Mesenchymal stem cell (in vitro differentiated cells and primary cell): ENCODE results near the gene SFSWAP.

Source experiments
- DNase-seq: peaks from one replicate; pipeline ENCODE4 v3.0.0-alpha.2; 2013
- H2AFZ ChIP-seq: one replicate; pipeline ENCODE4 v1.6.1; 2013; ENCODE audit warnings: low read depth, mild to moderate bottlenecking, control low read depth, inconsistent platforms, low read length, moderate library complexity
- H2AK5ac ChIP-seq: 2 replicates; pipeline ENCODE4 v1.6.1; 2013; ENCODE audit warnings: low read length, moderate library complexity, mild to moderate bottlenecking, inconsistent platforms; ENCODE audit not compliant: severe bottlenecking
- H2BK120ac ChIP-seq: one replicate; pipeline ENCODE4 v1.6.1; 2013; ENCODE audit warnings: low read depth, mild to moderate bottlenecking, inconsistent platforms, low read length, moderate library complexity
- H2BK12ac ChIP-seq, 2 experiments: one replicate each; pipeline ENCODE4 v1.6.1; 2013; ENCODE audit warnings: inconsistent platforms in 2 of 2, low read length in 2 of 2, mild to moderate bottlenecking in 2 of 2, moderate library complexity in 2 of 2, control low read depth in 1 of 2
- H2BK15ac ChIP-seq: one replicate; pipeline ENCODE4 v1.6.1; 2013; ENCODE audit warnings: mild to moderate bottlenecking, low read depth, inconsistent platforms; ENCODE audit not compliant: poor library complexity, severe bottlenecking
- H2BK5ac ChIP-seq: 2 replicates; pipeline ENCODE4 v1.6.1; 2013; ENCODE audit warnings: low read depth, mild to moderate bottlenecking, low read length, control low read depth, inconsistent platforms; ENCODE audit not compliant: poor library complexity, severe bottlenecking
- H3K14ac ChIP-seq, 2 experiments: one replicate each; pipeline ENCODE4 v1.6.1; 2013; ENCODE audit warnings: inconsistent platforms in 2 of 2, low read length in 2 of 2, control low read depth in 1 of 2, mild to moderate bottlenecking in 1 of 2, moderate library complexity in 1 of 2
- H3K18ac ChIP-seq, 2 experiments: one replicate each; pipeline ENCODE4 v1.6.1; 2013; ENCODE audit warnings: inconsistent platforms in 2 of 2, low read length in 2 of 2, control low read depth in 1 of 2, low read depth in 1 of 2, mild to moderate bottlenecking in 1 of 2
- H3K23ac ChIP-seq, 2 experiments: one replicate each; pipeline ENCODE4 v1.6.1; 2013; ENCODE audit warnings: inconsistent platforms in 2 of 2, low read length in 2 of 2, mild to moderate bottlenecking in 2 of 2, moderate library complexity in 2 of 2, control low read depth in 1 of 2
- H3K27ac ChIP-seq: 2 replicates; pipeline ENCODE4 v1.5.1; 2013; ENCODE audit warnings: mild to moderate bottlenecking, moderate library complexity, low read length, control low read depth, inconsistent platforms; ENCODE audit not compliant: poor library complexity, severe bottlenecking
- H3K27me3 ChIP-seq, 2 experiments: 2 replicates each; pipeline versions ENCODE4 v1.6.1 to v1.7.0; 2013; ENCODE audit warnings: low read length in 2 of 2, mild to moderate bottlenecking in 2 of 2, moderate library complexity in 2 of 2, control low read depth in 1 of 2, inconsistent platforms in 1 of 2; ENCODE audit not compliant: control insufficient read depth in 1 of 2, insufficient read depth in 1 of 2
- H3K36me3 ChIP-seq, 2 experiments: 2 replicates each; pipeline versions ENCODE4 v1.6.1 to v1.7.0; 2013; ENCODE audit warnings: low read length in 2 of 2, control low read depth in 1 of 2, inconsistent platforms in 1 of 2, low read depth in 1 of 2, mild to moderate bottlenecking in 1 of 2; ENCODE audit not compliant: insufficient read depth in 2 of 2, control insufficient read depth in 1 of 2
- H3K4ac ChIP-seq, 2 experiments: one replicate each; pipeline ENCODE4 v1.6.1; 2013; ENCODE audit warnings: inconsistent platforms in 2 of 2, low read length in 2 of 2, mild to moderate bottlenecking in 2 of 2, moderate library complexity in 2 of 2, control low read depth in 1 of 2, low read depth in 1 of 2
- H3K4me1 ChIP-seq: 2 replicates; pipeline ENCODE4 v1.6.1; 2013; ENCODE audit warnings: low read depth, low read length, control low read depth; ENCODE audit not compliant: control insufficient read depth, insufficient read depth
- H3K4me2 ChIP-seq: 2 replicates; pipeline ENCODE4 v1.6.1; 2013; ENCODE audit warnings: low read length, mild to moderate bottlenecking, inconsistent platforms; ENCODE audit not compliant: poor library complexity, severe bottlenecking
- H3K4me3 ChIP-seq, 2 experiments: 2 replicates each; pipeline versions ENCODE4 v1.5.1 to v1.7.0; 2013; ENCODE audit warnings: low read length in 2 of 2, mild to moderate bottlenecking in 2 of 2, control low read depth in 1 of 2, low read depth in 1 of 2; ENCODE audit not compliant: insufficient read depth in 1 of 2
- H3K79me1 ChIP-seq: replicated peaks from 2 replicates; pipeline ENCODE4 v1.6.1; 2013; ENCODE audit warnings: mild to moderate bottlenecking, control low read depth, low read length, inconsistent platforms; ENCODE audit not compliant: poor library complexity, severe bottlenecking
- H3K9ac ChIP-seq: 2 replicates; pipeline ENCODE4 v1.7.0; 2013; ENCODE audit warnings: mild to moderate bottlenecking, low read length, moderate library complexity
- H3K9me3 ChIP-seq: 2 replicates; pipeline ENCODE4 v1.7.0; 2013; ENCODE audit warnings: mild to moderate bottlenecking, low read length; ENCODE audit not compliant: control insufficient read depth
- H4K8ac ChIP-seq: one replicate; pipeline ENCODE4 v1.6.1; 2013; ENCODE audit warnings: inconsistent platforms, mild to moderate bottlenecking, low read length, moderate library complexity
- H4K91ac ChIP-seq: one replicate; pipeline ENCODE4 v1.6.1; 2013; ENCODE audit warnings: mild to moderate bottlenecking, low read length, inconsistent platforms
- WGBS: methylation state at CpG from one replicate; pipeline ENCODE4 v1.1.7; 2013; ENCODE audit warnings: mixed read lengths; 5-methylcytosine and 5-hydroxymethylcytosine counted together

Gene SFSWAP

GRCh38 chr12:131833896-131834641 lies 123.2 kb downstream of the SFSWAP start:
- Histone ChIP-seq H4K91ac (no peak overlapping the region), H3K4ac (no peak overlapping the region), H2BK120ac (no peak overlapping the region), H3K18ac (no peak overlapping the region), H2BK15ac (no peak overlapping the region), H3K79me1 (no peaks in the 10 kb centered on the region), H3K27ac (no peak overlapping the region), H2AK5ac (no peak overlapping the region), H2BK12ac (no peak overlapping the region), H3K4me1 (peaks cover 30% of the 10 kb centered on the region), H3K36me3 (no peaks in the 10 kb centered on the region), H3K23ac (no peak overlapping the region), H3K27me3 (peaks cover 0 to 22% of the 10 kb centered on the region in 2 experiments), H3K4me3 (no peak overlapping the region), H2BK5ac (no peak overlapping the region), H4K8ac (no peak overlapping the region), H3K9ac (no peak overlapping the region), H3K9me3 (no peaks in the 10 kb centered on the region), H3K4me2 (no peak overlapping the region), H2AFZ (no peak overlapping the region), H3K14ac (no peak overlapping the region)
- DNase-seq: peak; percentile 33
- WGBS: 67% methylated on average over 18 of the region's 23 CpGs

DNA sequence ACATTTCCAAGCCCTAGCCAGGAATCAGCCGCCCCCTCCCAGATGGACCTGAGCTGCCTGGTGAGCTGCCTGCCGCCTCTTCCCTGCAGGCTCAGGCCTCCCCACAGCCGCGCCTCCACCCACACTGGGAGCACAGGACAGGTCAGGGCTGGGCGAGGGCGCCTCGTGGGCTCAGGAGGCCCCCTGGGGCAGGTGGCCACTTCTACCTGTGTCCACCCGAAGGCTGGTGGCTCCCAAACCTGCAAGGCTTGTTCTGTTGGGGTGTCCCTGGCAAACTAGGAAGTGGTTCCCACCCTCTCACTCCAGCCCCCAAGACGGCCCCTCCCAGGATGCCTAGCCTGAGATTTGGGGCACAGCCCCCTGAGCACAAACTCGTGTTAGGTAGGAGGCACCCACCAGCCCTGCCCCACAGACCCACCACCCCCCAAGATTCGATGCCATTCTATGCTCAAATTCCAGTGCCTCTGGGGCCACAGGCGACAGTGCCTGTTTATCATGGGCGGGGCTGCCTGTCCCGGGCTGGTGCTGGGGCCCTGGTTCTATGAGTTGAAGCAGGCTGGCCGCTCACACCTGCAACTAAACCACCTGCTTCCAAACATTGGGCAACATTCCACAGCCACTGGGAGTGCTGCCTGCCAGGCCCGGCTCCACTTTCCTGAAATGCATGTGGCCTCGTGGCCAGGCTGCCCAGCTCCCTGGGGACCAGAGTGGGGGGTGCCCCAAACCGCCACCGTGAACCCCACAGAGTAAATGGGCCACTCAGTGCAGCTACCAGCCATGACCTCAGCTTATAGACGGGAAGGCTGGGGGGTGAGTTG lies 124.1 kb downstream of the SFSWAP start:
- Histone ChIP-seq H3K18ac (no peak overlapping the region), H3K23ac (no peak overlapping the region), H2AK5ac (no peak overlapping the region), H2AFZ (no peak overlapping the region), H3K14ac (no peak overlapping the region), H2BK120ac (no peak overlapping the region), H3K79me1 (no peaks in the 10 kb centered on the region), H3K36me3 (no peaks in the 10 kb centered on the region), H3K4me1 (peaks cover 20% of the 10 kb centered on the region), H3K4me2 (no peak overlapping the region), H4K91ac (no peak overlapping the region), H3K9ac (no peak overlapping the region), H3K27ac (no peak overlapping the region), H2BK12ac (no peak overlapping the region), H3K9me3 (no peaks in the 10 kb centered on the region), H3K27me3 (peaks cover 0 to 12% of the 10 kb centered on the region in 2 experiments), H3K4me3 (peak overlapping the region in 1 of 2 experiments; percentile 26), H2BK15ac (no peak overlapping the region), H4K8ac (no peak overlapping the region), H3K4ac (no peak overlapping the region), H2BK5ac (no peak overlapping the region)
- WGBS: 81% methylated on average over 20 of the region's 20 CpGs
- DNase-seq: no peak

- no peak overlapping the region for H3K4me2 ChIP-seq
- no peak overlapping the region for H4K91ac ChIP-seq
- H3K18ac ChIP-seq: no peak overlapping the region
- no peaks in the 10 kb centered on the region for H3K9me3 ChIP-seq
- H3K9ac ChIP-seq: no peak overlapping the region
- no peak overlapping the region for H3K4ac ChIP-seq
- H2AK5ac ChIP-seq: no peak overlapping the region
- H3K14ac ChIP-seq: no peak overlapping the region
- H3K27me3 ChIP-seq: peaks cover 0 to 12% of the 10 kb centered on the region in 2 experiments
- no peak overlapping the region for H2AFZ ChIP-seq
- H3K79me1 ChIP-seq: no peaks in the 10 kb centered on the region
- whole genome bisulfite sequencing: 82% methylated on average over 7 of the region's 7 CpGs
- no peak overlapping the region for H2BK15ac ChIP-seq
- no peak overlapping the region for H2BK5ac ChIP-seq
- peaks cover 0 to 4% of the 10 kb centered on the region in 2 experiments for H3K36me3 ChIP-seq
- DNase-seq: no peak
- no peak overlapping the region for H2BK120ac ChIP-seq
- H4K8ac ChIP-seq: no peak overlapping the region
- no peak overlapping the region for H2BK12ac ChIP-seq
- peaks cover 15% of the 10 kb centered on the region for H3K4me1 ChIP-seq
- no peak overlapping the region for H3K4me3 ChIP-seq
- H3K23ac ChIP-seq: no peak overlapping the region
- H3K27ac ChIP-seq: no peak overlapping the region
Measured at GRCh38 chr12:131835616-131836171, 124.8 kb downstream of the SFSWAP start.

DNA sequence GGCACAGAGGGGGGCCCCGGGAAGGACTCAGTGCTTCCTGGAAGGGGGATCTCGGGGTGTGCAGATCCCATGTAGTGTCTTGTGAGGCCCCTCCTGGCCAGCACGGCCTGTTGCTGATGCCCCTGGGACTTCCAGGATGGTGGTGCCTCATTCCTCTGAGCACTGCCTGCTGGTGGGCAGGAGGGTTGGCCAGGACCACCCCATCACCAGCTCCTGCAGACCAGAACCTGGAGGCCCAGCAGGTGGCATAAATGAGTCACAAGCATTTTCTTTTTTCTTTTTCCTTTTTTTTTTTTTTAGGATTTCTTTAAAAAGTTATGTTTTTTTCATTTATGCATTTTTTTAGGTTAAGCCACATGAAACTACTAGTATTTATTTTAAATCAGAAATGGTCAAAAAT lies 125.3 kb downstream of the SFSWAP start:
- Histone ChIP-seq H3K18ac (no peak overlapping the region), H3K4me3 (no peak overlapping the region), H3K36me3 (peaks cover 5 to 8% of the 10 kb centered on the region in 2 experiments), H3K9me3 (no peaks in the 10 kb centered on the region), H3K14ac (no peak overlapping the region), H2AFZ (no peak overlapping the region), H2BK120ac (no peak overlapping the region), H4K8ac (no peak overlapping the region), H3K23ac (no peak overlapping the region), H2BK15ac (no peak overlapping the region), H3K4ac (no peak overlapping the region), H2BK12ac (no peak overlapping the region), H3K27me3 (peaks cover 0 to 11% of the 10 kb centered on the region in 2 experiments), H3K9ac (no peak overlapping the region), H3K4me2 (no peak overlapping the region), H2BK5ac (no peak overlapping the region), H3K4me1 (peaks cover 10% of the 10 kb centered on the region), H3K79me1 (no peaks in the 10 kb centered on the region), H3K27ac (no peak overlapping the region), H4K91ac (no peak overlapping the region), H2AK5ac (no peak overlapping the region)
- whole genome bisulfite sequencing: 68% methylated on average over 3 of the region's 3 CpGs
- DNase-seq: peak; percentile 32
